Measurements from ENCODE around the gene NCOA3. TPM values are rescaled to one million over a fixed set of nuclear protein-coding genes. Genes with fewer than 3 reads are reported as not detected.

Gene NCOA3
- total and polyA plus RNA-seq, 8 donors: 34.5 to 41.5 (median 38.2) TPM

DNA sequence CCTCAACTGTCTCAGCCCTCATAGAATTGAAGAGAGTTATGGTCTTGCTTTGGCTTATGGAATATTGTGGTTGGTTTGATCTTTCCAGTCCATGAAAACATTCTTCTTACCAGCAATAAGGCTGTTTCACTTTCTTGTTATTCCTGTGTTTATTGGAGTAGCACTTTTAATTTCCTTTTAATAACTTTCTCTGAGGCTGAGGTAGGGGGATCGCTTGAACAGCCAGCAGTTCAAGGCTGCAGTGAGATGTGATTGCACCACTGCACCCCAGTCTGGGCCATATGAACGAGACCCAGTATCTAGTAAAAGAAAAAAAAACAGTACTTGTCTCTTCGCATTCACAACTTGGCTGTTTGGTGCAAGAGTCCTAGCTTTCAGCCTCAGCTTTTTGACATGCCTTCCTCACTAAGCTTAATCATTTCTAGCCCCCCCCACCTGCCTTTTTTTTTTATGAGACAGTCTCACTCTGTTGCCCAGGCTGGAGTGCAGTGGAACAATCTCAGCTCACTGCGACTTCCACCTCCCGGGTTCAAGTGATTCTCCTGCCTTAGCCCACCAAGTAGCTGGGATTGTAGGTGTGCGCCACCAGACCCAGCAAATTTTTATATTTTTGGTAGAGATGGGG, 70.5 kb downstream of the NCOA3 start:
- no peak for ATAC-seq
- TF ChIP-seq, protein P1, sequence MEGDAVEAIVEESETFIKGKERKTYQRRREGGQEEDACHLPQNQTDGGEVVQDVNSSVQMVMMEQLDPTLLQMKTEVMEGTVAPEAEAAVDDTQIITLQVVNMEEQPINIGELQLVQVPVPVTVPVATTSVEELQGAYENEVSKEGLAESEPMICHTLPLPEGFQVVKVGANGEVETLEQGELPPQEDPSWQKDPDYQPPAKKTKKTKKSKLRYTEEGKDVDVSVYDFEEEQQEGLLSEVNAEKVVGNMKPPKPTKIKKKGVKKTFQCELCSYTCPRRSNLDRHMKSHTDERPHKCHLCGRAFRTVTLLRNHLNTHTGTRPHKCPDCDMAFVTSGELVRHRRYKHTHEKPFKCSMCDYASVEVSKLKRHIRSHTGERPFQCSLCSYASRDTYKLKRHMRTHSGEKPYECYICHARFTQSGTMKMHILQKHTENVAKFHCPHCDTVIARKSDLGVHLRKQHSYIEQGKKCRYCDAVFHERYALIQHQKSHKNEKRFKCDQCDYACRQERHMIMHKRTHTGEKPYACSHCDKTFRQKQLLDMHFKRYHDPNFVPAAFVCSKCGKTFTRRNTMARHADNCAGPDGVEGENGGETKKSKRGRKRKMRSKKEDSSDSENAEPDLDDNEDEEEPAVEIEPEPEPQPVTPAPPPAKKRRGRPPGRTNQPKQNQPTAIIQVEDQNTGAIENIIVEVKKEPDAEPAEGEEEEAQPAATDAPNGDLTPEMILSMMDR (IDR thresholded peaks at IDR 0.05): no peak
- intact Hi-C loops (cut with DNase I): no loop called here
- H3K9me3 ChIP-seq: peaks cover 0 to 6% of the 10 kb centered on the region in 2 donors
- no peaks in the 10 kb centered on the region for H3K27me3 ChIP-seq
- H3K27ac ChIP-seq: no peak overlapping the region
- H3K4me3 ChIP-seq: no peak overlapping the region
- no peak for DNase-seq
- H3K36me3 ChIP-seq: peaks cover 0 to 14% of the 10 kb centered on the region in 2 donors
- H3K4me1 ChIP-seq: peaks cover 35 to 58% of the 10 kb centered on the region in 2 donors

GRCh38 chr20:47573559-47573958, 71.9 kb downstream of the NCOA3 start:
- Histone ChIP-seq H3K4me1 (peaks cover 32 to 59% of the 10 kb centered on the region in 2 donors), H3K27ac (peak overlapping the region in 1 of 2 donors; percentile 40), H3K4me3 (no peak overlapping the region), H3K9me3 (peaks cover 0 to 6% of the 10 kb centered on the region in 2 donors), H3K27me3 (no peaks in the 10 kb centered on the region), H3K36me3 (peaks cover 0 to 14% of the 10 kb centered on the region in 2 donors)
- ATAC-seq (no peak), DNase-seq (no peak)
- intact Hi-C loops (cut with DNase I): no loop called here
- TF ChIP-seq, protein P1 (IDR thresholded peaks at IDR 0.05): no peak

DNA sequence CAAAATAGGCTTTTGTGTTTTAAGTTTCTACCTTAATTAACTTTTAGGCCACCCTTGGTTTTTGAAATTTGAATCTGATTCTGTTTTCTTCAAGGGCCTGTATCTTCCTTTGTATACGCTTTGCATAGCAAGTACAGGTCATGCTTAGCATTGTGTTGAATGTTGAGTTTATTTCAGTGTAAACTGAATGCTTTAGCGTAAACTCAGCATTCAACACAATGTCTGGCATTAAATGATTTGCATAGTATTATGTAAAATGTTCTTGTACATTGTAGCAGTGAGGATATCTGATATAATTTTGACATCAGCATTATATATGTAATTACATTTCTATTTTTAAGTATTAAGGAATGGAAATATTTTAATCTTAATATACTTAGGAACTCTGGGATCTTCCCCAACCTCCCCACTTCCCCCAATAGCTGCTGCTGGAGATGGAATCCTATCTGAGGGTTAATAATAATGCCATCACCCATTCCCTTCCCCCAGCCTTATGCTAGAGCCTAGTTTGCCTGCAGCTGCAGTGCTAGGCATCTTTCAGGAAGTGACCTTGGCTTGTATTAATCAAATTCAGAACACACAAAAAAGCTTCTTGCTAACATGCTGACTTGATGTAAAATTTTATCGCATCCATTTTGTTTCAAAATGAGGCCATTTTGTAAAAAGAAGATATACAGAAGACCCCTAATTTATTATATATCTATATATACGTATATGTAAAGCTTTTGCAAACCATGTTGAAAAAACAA, 73.1 kb downstream of the NCOA3 start:
- DNase-seq: peak in 1 of 4 donors; percentile 51
- peaks cover 0 to 6% of the 10 kb centered on the region in 2 donors for H3K9me3 ChIP-seq
- no peak for ATAC-seq
- intact Hi-C loops (cut with DNase I): no loop called here
- H3K4me1 ChIP-seq: peaks cover 32 to 67% of the 10 kb centered on the region in 2 donors
- H3K27ac ChIP-seq: no peak overlapping the region
- peaks cover 0 to 14% of the 10 kb centered on the region in 2 donors for H3K36me3 ChIP-seq
- TF ChIP-seq, protein P1 (IDR thresholded peaks at IDR 0.05): no peak
- no peaks in the 10 kb centered on the region for H3K27me3 ChIP-seq
- no peak overlapping the region for H3K4me3 ChIP-seq

GRCh38 chr20:47576516-47577033, 74.9 kb downstream of the NCOA3 start:
- H3K36me3 ChIP-seq: peaks cover 0 to 2% of the 10 kb centered on the region in 2 donors
- peak overlapping the region in 1 of 2 donors; percentile 2 for H3K4me3 ChIP-seq
- peak overlapping the region; percentile 26 to 55 for H3K27ac ChIP-seq
- intact Hi-C loops (cut with DNase I): no loop called here
- peak in 3 of 4 donors; percentile 64 to 93 (median 85) for DNase-seq
- TF ChIP-seq, protein P1 (IDR thresholded peaks at IDR 0.05): no peak
- ATAC-seq: peak; percentile 95
- H3K27me3 ChIP-seq: no peaks in the 10 kb centered on the region
- H3K4me1 ChIP-seq: peaks cover 32 to 67% of the 10 kb centered on the region in 2 donors
- peaks cover 0 to under 1% of the 10 kb centered on the region in 2 donors for H3K9me3 ChIP-seq

DNA sequence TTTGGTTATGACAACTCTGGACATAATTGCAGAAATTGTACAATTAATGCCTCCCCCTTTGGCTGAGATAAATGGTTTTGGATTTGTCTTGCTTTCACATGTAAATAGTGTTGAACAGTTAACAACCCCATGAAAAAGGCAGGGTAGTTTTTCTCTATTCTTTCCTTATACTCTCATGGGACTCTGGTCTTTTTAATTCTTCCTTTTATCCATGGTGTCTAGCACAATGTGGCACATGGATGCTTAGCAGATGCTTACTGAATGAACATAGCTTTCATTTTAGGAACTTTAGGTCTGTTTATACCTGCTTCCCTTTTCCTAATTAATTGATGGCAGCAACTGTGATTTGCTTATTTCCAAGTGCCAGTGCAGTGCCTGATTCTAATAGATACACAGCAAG, 75.6 kb downstream of the NCOA3 start:
- TF ChIP-seq, protein P1 (IDR thresholded peaks at IDR 0.05): no peak
- H3K4me3 ChIP-seq: no peak overlapping the region
- no peaks in the 10 kb centered on the region for H3K27me3 ChIP-seq
- no peaks in the 10 kb centered on the region for H3K36me3 ChIP-seq
- intact Hi-C loops (cut with DNase I): no loop called here
- H3K4me1 ChIP-seq: peaks cover 32 to 67% of the 10 kb centered on the region in 2 donors
- no peak for ATAC-seq
- no peaks in the 10 kb centered on the region for H3K9me3 ChIP-seq
- peak overlapping the region; percentile 26 to 55 for H3K27ac ChIP-seq
- DNase-seq: no peak
